ENCODE measurements around the gene ANO9.

GRCh38 chr11:454801-455565 lies 13.2 kb upstream of the ANO9 start:
- TF ChIP-seq, protein P1, sequence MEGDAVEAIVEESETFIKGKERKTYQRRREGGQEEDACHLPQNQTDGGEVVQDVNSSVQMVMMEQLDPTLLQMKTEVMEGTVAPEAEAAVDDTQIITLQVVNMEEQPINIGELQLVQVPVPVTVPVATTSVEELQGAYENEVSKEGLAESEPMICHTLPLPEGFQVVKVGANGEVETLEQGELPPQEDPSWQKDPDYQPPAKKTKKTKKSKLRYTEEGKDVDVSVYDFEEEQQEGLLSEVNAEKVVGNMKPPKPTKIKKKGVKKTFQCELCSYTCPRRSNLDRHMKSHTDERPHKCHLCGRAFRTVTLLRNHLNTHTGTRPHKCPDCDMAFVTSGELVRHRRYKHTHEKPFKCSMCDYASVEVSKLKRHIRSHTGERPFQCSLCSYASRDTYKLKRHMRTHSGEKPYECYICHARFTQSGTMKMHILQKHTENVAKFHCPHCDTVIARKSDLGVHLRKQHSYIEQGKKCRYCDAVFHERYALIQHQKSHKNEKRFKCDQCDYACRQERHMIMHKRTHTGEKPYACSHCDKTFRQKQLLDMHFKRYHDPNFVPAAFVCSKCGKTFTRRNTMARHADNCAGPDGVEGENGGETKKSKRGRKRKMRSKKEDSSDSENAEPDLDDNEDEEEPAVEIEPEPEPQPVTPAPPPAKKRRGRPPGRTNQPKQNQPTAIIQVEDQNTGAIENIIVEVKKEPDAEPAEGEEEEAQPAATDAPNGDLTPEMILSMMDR (IDR thresholded peaks at IDR 0.05; ENCODE audit: low read depth, low read length), result no peak
- TF ChIP-seq EZH2phosphoT487 (IDR thresholded peaks at IDR 0.05; ENCODE audit: low read depth), result no peak
